IMR-90 (cell line): ENCODE measurements around the gene SECTM1. TPM values are rescaled to one million over a fixed set of nuclear protein-coding genes. Genes with fewer than 3 reads are reported as not detected.

ENCODE experiments used
- ATAC-seq: fragments of 200-7000 bp; cut with Tn5 transposase; 2 replicates; pipeline ENCODE4 v1.9.1; 2020; ENCODE audit warnings: low read depth, mild to moderate bottlenecking, moderate library complexity
- BruUV-seq: library from RNA; stranded (reverse); fragments of 400-500 nt; replicated peaks from 2 replicates; lab custom pipeline; 2021; lab: Mats Ljungman, UMichigan
- CTCF ChIA-PET: fragments of 300-600 bp; formaldehyde crosslinking; extraction: SDS; loops from one replicate; lab custom pipeline; 2021; ENCODE audit warnings: antibody characterized with exemption; lab: Yijun Ruan, JAX
- POLR2A ChIA-PET: fragments of 300-600 bp; sonication (Branson Sonifier 250); formaldehyde crosslinking; loops from one replicate; lab custom pipeline; 2022; ENCODE audit warnings: antibody characterized with exemption; ENCODE audit not compliant: unreplicated experiment; lab: Charles Lee
- DNase-seq: peaks from one replicate; pipeline ENCODE4 v3.0.0; 2013
- H2AFZ ChIP-seq: replicated peaks from 2 replicates; pipeline ENCODE3; 2013; ENCODE audit warnings: low read length, mild to moderate bottlenecking; ENCODE audit not compliant: poor library complexity
- H2AK5ac ChIP-seq: 2 replicates; pipeline ENCODE4 v1.6.1; 2013; ENCODE audit warnings: low read depth, low read length, inconsistent platforms
- H2AK9ac ChIP-seq: replicated peaks from 2 replicates; pipeline ENCODE3; 2013; ENCODE audit warnings: mild to moderate bottlenecking, low read depth, low read length, moderate library complexity; ENCODE audit not compliant: poor library complexity
- H2BK120ac ChIP-seq: 2 replicates; pipeline ENCODE4 v1.6.1; 2013; ENCODE audit warnings: low read depth, low read length, inconsistent platforms
- H2BK15ac ChIP-seq: 3 replicates; pipeline ENCODE4 v1.6.1; 2013; ENCODE audit warnings: low read depth, low read length, inconsistent platforms
- H2BK20ac ChIP-seq: 2 replicates; pipeline ENCODE4 v1.6.1; 2013; ENCODE audit warnings: low read depth, mild to moderate bottlenecking, inconsistent platforms, low read length, moderate library complexity
- H2BK5ac ChIP-seq: 2 replicates; pipeline ENCODE4 v1.6.1; 2013; ENCODE audit warnings: mild to moderate bottlenecking, low read depth, low read length, inconsistent platforms; ENCODE audit not compliant: poor library complexity, severe bottlenecking
- H3K14ac ChIP-seq: replicated peaks from 2 replicates; pipeline ENCODE4 v1.6.1; 2013; ENCODE audit warnings: low read depth, low read length, inconsistent platforms
- H3K18ac ChIP-seq: 2 replicates; pipeline ENCODE4 v1.6.1; 2013; ENCODE audit warnings: low read depth, low read length, control low read depth
- H3K23ac ChIP-seq: 2 replicates; pipeline ENCODE4 v1.6.1; 2013; ENCODE audit warnings: low read depth, low read length, inconsistent platforms
- H3K27ac ChIP-seq: 2 replicates; pipeline ENCODE4 v1.5.1; 2013; ENCODE audit warnings: mild to moderate bottlenecking, control low read depth, low read length; ENCODE audit not compliant: insufficient read depth
- H3K27me3 ChIP-seq: 2 replicates; pipeline ENCODE4 v1.6.1; 2013; ENCODE audit warnings: low read length; ENCODE audit not compliant: control insufficient read depth, insufficient read depth
- H3K36me3 ChIP-seq: 2 replicates; pipeline ENCODE4 v1.6.1; 2013; ENCODE audit warnings: low read length, mixed read lengths; ENCODE audit not compliant: control insufficient read depth, insufficient read depth
- H3K4ac ChIP-seq: 2 replicates; pipeline ENCODE4 v1.6.1; 2013; ENCODE audit warnings: low read depth, low read length, inconsistent platforms
- H3K4me1 ChIP-seq: 2 replicates; pipeline ENCODE4 v1.6.1; 2013; ENCODE audit warnings: low read length, mixed read lengths; ENCODE audit not compliant: control insufficient read depth, insufficient read depth
- H3K4me2 ChIP-seq: 2 replicates; pipeline ENCODE4 v1.6.1; 2013; ENCODE audit warnings: low read depth, mild to moderate bottlenecking, control low read depth, low read length, moderate library complexity
- H3K4me3 ChIP-seq: 2 replicates; pipeline ENCODE4 v1.5.1; 2013; ENCODE audit warnings: low read depth, mild to moderate bottlenecking, control low read depth, low read length, moderate library complexity; ENCODE audit not compliant: insufficient read depth
- H3K56ac ChIP-seq: 2 replicates; pipeline ENCODE4 v1.6.1; 2013; ENCODE audit warnings: low read length, inconsistent platforms; ENCODE audit not compliant: insufficient read depth; ENCODE audit errors: extremely low read depth
- H3K79me1 ChIP-seq, 2 experiments: 2 replicates each; pipeline ENCODE4 v1.6.1; 2013; ENCODE audit warnings: low read length in 2 of 2, inconsistent platforms in 1 of 2, low read depth in 1 of 2
- H3K9ac ChIP-seq: 2 replicates; pipeline ENCODE4 v1.6.1; 2013; ENCODE audit warnings: low read depth, low read length, control low read depth
- H3K9me1 ChIP-seq: 2 replicates; pipeline ENCODE4 v1.6.1; 2013; ENCODE audit warnings: low read length, inconsistent platforms; ENCODE audit not compliant: insufficient read depth
- H3K9me3 ChIP-seq: 2 replicates; pipeline ENCODE4 v1.6.1; 2013; ENCODE audit warnings: low read length; ENCODE audit not compliant: control insufficient read depth, insufficient read depth
- H4K20me1 ChIP-seq: 2 replicates; pipeline ENCODE4 v1.6.1; 2013; ENCODE audit warnings: low read length, inconsistent platforms; ENCODE audit not compliant: insufficient read depth
- H4K5ac ChIP-seq: 2 replicates; pipeline ENCODE4 v1.6.1; 2013; ENCODE audit warnings: mild to moderate bottlenecking, low read depth, low read length, control low read depth
- H4K8ac ChIP-seq, 2 experiments: 2 replicates each; pipeline ENCODE4 v1.6.1; 2013; ENCODE audit warnings: low read depth in 2 of 2, low read length in 2 of 2, control low read depth in 1 of 2, inconsistent platforms in 1 of 2
- H4K91ac ChIP-seq: 2 replicates; pipeline ENCODE4 v1.6.1; 2013; ENCODE audit warnings: low read depth, low read length, inconsistent platforms; ENCODE audit not compliant: insufficient read depth
- CHD1 ChIP-seq: IDR thresholded peaks from 2 replicates; pipeline ENCODE4 v1.6.1; 2012; ENCODE audit warnings: low read depth, low read length, improper control_type of control experiment
- CTCF ChIP-seq: conservative IDR thresholded peaks from 2 replicates; pipeline ENCODE4 v1.5.1; 2012; ENCODE audit warnings: mild to moderate bottlenecking, low read depth, low read length, improper control_type of control experiment
- FOS ChIP-seq: fragments of 150-350 bp; IDR thresholded peaks from 2 replicates; pipeline ENCODE4 v1.6.1; 2016; ENCODE audit warnings: low read depth, low read length
- NFE2L2 ChIP-seq: fragments of 150-350 bp; IDR thresholded peaks from 2 replicates; pipeline ENCODE4 v1.6.1; 2016; ENCODE audit warnings: low read depth, mild to moderate bottlenecking, low read length
- RCOR1 ChIP-seq: IDR thresholded peaks from 2 replicates; pipeline ENCODE4 v1.6.1; 2012; ENCODE audit warnings: mild to moderate bottlenecking, low read length, improper control_type of control experiment; ENCODE audit not compliant: insufficient replicate concordance
- RFX5 ChIP-seq: IDR thresholded peaks from 2 replicates; pipeline ENCODE4 v1.8.0; 2012; ENCODE audit warnings: low read depth, mild to moderate bottlenecking, low read length, moderate library complexity
- WGBS, 2 experiments: methylation state at CpG; one replicate each; pipeline versions ENCODE4 v1.1.5 to v1.1.7; 2013; ENCODE audit warnings: missing lambda C conversion rate in 2 of 2; ENCODE audit not compliant: insufficient read length in 1 of 2; ENCODE audit errors: extremely low coverage in 2 of 2; 5-methylcytosine and 5-hydroxymethylcytosine counted together
- dilution Hi-C: fragments of 300-500 bp; cut with HindIII; formaldehyde crosslinking; loops from one replicate; pipeline ENCODE4 v1.14.3; 2018; ENCODE audit warnings: low sequenced_read_pairs; ENCODE audit not compliant: unreplicated experiment
- in situ Hi-C: fragments of 300-500 bp; cut with MboI; formaldehyde crosslinking; loops from 3 replicates; pipeline ENCODE4 v1.14.3; 2019; ENCODE audit warnings: low sequenced_read_pairs, inconsistent platforms, mixed read lengths
- intact Hi-C: fragments of 100-400 bp; cut with micrococcal nuclease; formaldehyde crosslinking; loops from 2 replicates; pipeline ENCODE4 v1.10.0; 2022
- polyA plus RNA-seq, 3 experiments: library from polyadenylated mRNA; depleted of rRNA; stranded (reverse); fragments of >200 nt; gene quantifications; 2 replicates each; pipeline ENCODE4 v1.2.3, GENCODE V29; 2012; ENCODE audit warnings: low replicate concordance in 1 of 3
- total RNA-seq: library from RNA; depleted of rRNA; stranded (reverse); fragments of >200 nt; gene quantifications from 2 replicates; pipeline ENCODE4 v1.2.3, GENCODE V29; 2012

SECTM1 gene
- total and polyA plus RNA-seq, 2 of the 4 experiments (the other 2 are of a cell fraction): 2.3 to 4.4 TPM

GRCh38 chr17:82282239-82283207 lies 51.0 kb downstream of the SECTM1 start (continued):
- no peak for TF ChIP-seq RFX5
- no peak for TF ChIP-seq NFE2L2

- Histone ChIP-seq H3K9me3 (no peaks in the 10 kb centered on the region), H3K4me2 (no peak overlapping the region), H2AK9ac (no peak overlapping the region), H3K4me1 (peaks cover 20% of the 10 kb centered on the region), H3K56ac (no peak overlapping the region), H2BK20ac (peak overlapping the region; percentile 43; the same call in 1 of the 2 replicates), H3K27me3 (no peaks in the 10 kb centered on the region), H2BK5ac (peak overlapping the region; percentile 16), H4K91ac (no peak overlapping the region), H4K20me1 (no peaks in the 10 kb centered on the region), H2BK120ac (peak overlapping the region; percentile 53; the same call in 1 of the 2 replicates), H3K14ac (0 out of 2 replicates have a peak overlapping the region, but pooled peaks have one; percentile 9), H3K27ac (no peak overlapping the region), H2AFZ (no peak overlapping the region), H2BK15ac (no peak overlapping the region; the same call in 2 of the 3 replicates), H3K4ac (peak overlapping the region; percentile 57), H3K23ac (no peak overlapping the region), H3K4me3 (no peak overlapping the region), H3K18ac (no peak overlapping the region), H3K9me1 (peaks cover 20% of the 10 kb centered on the region), H3K79me1 (peaks cover 0 to 4% of the 10 kb centered on the region in 2 experiments; a peak in 1 of 4 replicates), H4K8ac (no peak overlapping the region), H3K9ac (no peak overlapping the region), H3K36me3 (no peaks in the 10 kb centered on the region; the same call in 1 of the 2 replicates), H4K5ac (no peak overlapping the region), H2AK5ac (peak overlapping the region; percentile 68; the same call in 1 of the 2 replicates)
- 88% methylated on average over 8 of the region's 22 CpGs; no CpG with 5 or more reads in 1 of the 2 experiments for WGBS, 2 experiments
- BruUV-seq: no TSS peak
- intact Hi-C loops: no loop called here
- dilution Hi-C loops: no loop called here
- no peak for ATAC-seq
- peak; percentile 33 for DNase-seq
- ChIA-PET POLR2A (no interaction called here), CTCF (no interaction called here)
- in situ Hi-C loops: no loop called here
- TF ChIP-seq RFX5 (no peak), CTCF (no peak), FOS (no peak), CHD1 (no peak), RCOR1 (peak; percentile 38)
Measured at GRCh38 chr17:82281502-82282238, 51.9 kb downstream of the SECTM1 start.
